GDM1 (cell line): ENCODE data around the gene MAPK14.
"Not testable (repeated sequence)": the region's sequence is repeated elsewhere in the genome, so short reads cannot be mapped to it uniquely, and the experiment has no call there.

Experiments
- DNase-seq: peaks from one replicate; lab custom pipeline; 2025; lab: John Stamatoyannopoulos, UW

The MAPK14 gene

GRCh38 chr6:36027501-36028087, at the start of gene MAPK14:
MAPK14 (plus strand) TSS chr6:36027808; CDS start chr6:36028158, 350 bp downstream.
- DNase-seq = peak; percentile 99

DNA sequence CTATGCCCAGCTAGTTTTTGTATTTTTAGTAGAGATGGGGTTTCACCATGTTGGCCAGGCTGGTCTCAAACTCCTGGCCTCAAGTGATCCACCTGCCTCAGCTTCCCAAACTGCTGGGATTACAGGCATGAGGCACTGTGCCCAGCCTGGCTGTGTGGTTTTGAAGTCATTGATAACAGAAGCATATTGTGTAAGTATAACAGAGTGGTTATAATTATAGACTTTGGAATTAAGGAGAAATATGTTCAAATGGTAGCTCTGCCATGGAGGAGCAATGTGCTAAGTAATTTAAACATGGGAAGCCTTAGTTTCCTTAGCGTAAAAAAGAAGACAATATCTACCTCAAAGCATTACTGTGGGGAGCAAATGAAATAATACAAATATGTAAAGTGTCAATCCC, 47.5 kb upstream of the MAPK14 start:
- not testable (repeated sequence) for DNase-seq

- no peak for DNase-seq
Measured at GRCh38 chr6:35980991-35981645, 46.5 kb upstream of the MAPK14 start.

- no peak for DNase-seq
Measured at GRCh38 chr6:35984701-35985100, 42.9 kb upstream of the MAPK14 start.

DNA sequence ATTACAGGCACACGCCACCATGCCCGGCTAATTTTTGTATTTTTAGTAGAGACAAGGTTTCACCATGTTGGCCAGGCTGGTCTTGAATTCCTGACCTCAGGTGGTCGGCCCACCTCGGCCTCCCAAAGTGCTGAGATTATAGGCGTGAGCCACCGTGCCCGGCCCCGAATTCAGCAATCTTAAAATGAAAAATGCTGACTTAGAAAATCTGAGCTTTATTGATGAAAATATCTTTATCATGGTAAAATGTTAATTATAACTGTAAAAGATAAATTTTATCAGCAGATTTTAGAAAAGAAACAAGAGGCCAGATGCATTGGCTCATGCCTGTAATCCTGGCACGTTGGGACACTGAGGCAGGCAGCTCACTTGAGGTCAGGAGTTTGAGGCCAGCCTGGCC, 39.6 kb upstream of the MAPK14 start:
- not testable (repeated sequence) for DNase-seq

GRCh38 chr6:35993150-35993549, 34.5 kb upstream of the MAPK14 start:
- DNase-seq = no peak

- DNase-seq = no peak
Measured at GRCh38 chr6:36000451-36000850, 27.2 kb upstream of the MAPK14 start.

DNA sequence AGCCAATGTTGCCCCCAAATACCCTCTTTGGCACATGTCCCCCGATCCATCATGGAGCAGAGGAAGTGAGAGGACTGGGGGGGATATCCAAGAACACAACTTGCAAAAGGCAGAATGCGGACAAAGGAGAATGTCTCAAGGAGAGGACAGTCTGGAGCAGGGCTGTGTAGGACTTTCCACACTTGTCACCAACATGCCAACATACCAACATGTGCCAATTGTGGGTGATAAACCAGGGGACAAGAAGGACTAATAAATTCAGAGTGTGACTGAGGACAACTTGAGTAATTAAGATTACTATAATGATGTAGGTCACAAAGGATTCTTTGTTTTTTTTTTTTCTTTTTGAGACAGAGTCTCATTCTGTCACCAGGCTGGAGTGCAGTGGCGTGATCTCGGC, 11.9 kb upstream of the MAPK14 start:
- no peak for DNase-seq

DNA sequence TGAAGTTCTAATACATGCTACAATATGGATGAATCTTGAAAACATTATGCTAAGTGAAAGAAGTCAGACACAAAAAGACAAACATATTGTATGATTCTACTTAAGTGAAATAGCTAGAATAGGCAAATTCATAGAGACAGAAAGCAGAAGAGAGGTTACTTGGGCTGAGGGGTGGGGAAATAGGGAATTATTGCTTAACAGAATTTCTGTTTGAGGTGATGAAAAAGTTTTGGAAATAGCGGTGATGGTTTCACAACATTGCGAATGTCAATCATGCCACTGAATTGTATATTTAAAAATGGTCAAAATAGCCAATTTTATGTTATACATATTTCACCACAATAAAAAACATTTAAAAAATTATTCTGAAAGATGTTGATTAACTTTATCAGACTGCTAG, 9.3 kb upstream of the MAPK14 start:
- DNase-seq = no peak

DNA sequence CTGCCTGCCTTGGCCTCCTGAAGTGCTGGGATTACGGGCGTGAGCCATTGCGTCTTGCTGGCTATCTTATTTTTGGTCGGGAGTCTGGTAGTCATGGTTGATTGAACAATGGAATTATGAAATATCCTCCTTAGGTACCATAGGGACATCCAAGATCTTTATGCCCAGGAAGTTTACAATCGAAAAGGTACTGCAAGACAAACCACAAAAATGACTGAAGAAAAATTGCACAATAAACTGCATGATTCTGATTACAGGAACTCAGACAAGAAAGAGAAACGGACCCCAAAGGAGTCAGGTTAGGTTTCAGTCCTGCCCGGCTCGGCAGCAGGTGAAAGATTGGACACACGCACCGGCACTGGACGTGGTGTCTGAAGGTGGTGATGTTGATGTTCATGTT, 8.4 kb upstream of the MAPK14 start:
- DNase-seq = no peak

- no peak for DNase-seq
Measured at GRCh38 chr6:36020154-36020553, 7.5 kb upstream of the MAPK14 start.

DNA sequence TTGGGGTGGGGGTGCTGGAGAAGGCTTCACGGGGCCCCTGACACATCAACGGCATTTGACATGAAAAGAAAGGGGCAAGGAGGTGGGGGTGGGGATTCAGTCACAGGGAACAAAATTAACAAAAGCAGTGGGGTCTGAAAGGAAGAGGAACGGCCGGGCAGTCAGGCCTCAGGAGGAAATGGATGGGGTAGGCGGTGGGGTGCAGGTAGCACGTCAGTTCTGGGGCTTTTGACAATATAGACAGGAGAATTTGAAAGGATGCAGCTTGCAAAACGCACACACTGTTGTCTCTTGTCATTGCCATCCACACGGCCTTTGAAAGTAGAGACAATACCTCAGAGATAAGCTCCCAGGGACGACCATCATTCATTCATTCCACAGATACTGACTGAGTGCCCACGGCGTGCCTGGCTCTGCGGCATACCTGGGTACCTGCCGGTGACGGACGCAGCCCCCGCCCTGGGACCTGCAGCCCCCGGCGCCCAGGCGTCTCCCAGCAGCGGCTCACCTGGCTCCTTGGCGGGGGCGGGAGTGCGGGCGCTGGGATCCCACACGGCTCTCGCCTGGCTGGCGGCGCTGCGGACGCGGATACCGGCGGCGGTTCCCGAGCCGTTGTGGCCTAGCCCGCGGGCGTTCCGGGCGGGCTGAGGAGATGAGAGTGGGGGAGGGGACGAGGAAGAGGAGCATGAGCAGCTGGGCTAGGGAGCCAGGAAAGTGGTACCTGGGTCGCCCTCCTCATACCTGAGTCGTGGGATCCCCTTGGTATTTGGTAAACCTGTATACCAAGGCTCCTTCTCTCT, 3.4 kb upstream of the MAPK14 start, which contains the start of gene SLC26A8:
Gene SLC26A8 (minus strand): TSS at position 646 of the 800 bp plus-strand sequence. CDS start 4,934 bp downstream, outside the sequence.
- no peak for DNase-seq

- no peak for DNase-seq
Measured at GRCh38 chr6:36025260-36025931, 2.2 kb upstream of the MAPK14 start.

DNA sequence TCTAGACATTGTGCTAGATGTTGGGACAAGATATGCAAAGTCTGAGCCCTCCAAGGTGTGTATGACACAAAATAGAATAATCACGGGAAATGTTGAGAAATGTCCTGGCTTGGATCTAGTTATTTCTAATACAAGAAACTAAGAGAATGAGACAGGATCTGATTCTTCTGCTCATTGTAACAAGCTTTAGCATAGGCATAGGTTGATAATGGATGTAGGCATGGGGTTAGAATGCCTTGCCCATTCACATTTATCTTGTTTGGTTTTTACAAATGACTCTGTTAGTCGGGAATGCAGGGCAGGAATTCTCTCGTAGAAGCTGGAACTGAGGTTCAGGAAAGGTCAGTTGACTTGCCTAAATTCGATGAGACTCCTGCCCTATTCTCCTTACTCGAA, 1.7 kb upstream of the MAPK14 start:
- no peak for DNase-seq

- no peak for DNase-seq
Measured at GRCh38 chr6:36028088-36028876, 674 bp downstream of the MAPK14 start.

GRCh38 chr6:36028877-36029324, 1.3 kb downstream of the MAPK14 start:
- peak; percentile 88 for DNase-seq

DNA sequence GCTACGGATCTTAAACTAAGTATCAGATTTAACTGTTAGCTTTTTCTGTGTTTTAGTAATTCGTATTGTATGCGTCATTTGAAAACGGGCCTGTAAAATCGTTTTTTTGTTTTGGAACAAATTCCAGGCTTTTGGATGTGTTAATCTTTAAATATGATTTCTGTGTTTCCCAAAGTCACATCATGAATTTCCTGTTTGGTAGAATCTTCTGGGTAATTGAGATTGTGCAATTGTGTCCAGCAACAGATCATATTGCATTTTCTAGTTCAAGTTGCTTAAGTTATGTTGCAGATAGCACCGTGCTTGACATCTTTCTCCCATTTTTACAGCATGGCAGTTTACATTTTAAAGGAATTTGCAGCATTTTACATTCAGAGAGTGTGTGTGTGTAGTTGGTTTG, 1.9 kb downstream of the MAPK14 start:
- no peak for DNase-seq

DNA sequence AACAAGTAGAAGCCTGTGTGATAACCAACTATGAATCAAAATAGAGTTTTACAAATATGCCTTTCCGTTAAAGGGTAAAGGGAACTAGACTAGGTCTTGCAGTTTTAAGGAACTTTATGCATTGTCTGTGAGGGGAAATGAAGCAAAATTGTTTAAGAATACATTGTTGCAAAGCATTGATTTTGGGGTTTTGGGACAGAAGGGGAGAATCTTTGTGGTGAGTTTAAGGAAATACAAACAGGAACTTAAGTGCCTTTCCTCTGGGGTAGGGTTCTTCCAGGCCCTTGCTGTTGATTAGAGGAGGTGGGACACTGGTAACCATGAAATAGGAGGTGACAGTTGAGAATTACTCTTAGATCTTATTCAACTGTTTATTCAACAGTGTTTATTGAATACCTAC, 4.7 kb downstream of the MAPK14 start:
- no peak for DNase-seq

- not testable (repeated sequence) for DNase-seq
Measured at GRCh38 chr6:36033144-36033543, 5.5 kb downstream of the MAPK14 start.

GRCh38 chr6:36033935-36034334, 6.3 kb downstream of the MAPK14 start:
- DNase-seq = no peak

- no peak for DNase-seq
Measured at GRCh38 chr6:36034441-36034840, 6.8 kb downstream of the MAPK14 start.

GRCh38 chr6:36035225-36035624, 7.6 kb downstream of the MAPK14 start:
- DNase-seq = no peak
